HG03439 (cell line): ENCODE data around the gene ZNF346.

ENCODE experiments used
- ATAC-seq: cut with Tn5 transposase; IDR thresholded peaks from one replicate; pipeline ENCODE4 v1.9.1; 2021; ENCODE audit warnings: mild to moderate bottlenecking, moderate library complexity; ENCODE audit not compliant: unreplicated experiment

ZNF346 gene

GRCh38 chr5:177064500-177065277 is 42.2 kb downstream of the ZNF346 start:
- no peak for ATAC-seq

- no peak for ATAC-seq
Measured at GRCh38 chr5:177065491-177065890, 43.0 kb downstream of the ZNF346 start.

- ATAC-seq: no peak
Measured at GRCh38 chr5:177066224-177066623, 43.7 kb downstream of the ZNF346 start.

GRCh38 chr5:177067503-177067902 is 45.0 kb downstream of the ZNF346 start:
- no peak for ATAC-seq

DNA sequence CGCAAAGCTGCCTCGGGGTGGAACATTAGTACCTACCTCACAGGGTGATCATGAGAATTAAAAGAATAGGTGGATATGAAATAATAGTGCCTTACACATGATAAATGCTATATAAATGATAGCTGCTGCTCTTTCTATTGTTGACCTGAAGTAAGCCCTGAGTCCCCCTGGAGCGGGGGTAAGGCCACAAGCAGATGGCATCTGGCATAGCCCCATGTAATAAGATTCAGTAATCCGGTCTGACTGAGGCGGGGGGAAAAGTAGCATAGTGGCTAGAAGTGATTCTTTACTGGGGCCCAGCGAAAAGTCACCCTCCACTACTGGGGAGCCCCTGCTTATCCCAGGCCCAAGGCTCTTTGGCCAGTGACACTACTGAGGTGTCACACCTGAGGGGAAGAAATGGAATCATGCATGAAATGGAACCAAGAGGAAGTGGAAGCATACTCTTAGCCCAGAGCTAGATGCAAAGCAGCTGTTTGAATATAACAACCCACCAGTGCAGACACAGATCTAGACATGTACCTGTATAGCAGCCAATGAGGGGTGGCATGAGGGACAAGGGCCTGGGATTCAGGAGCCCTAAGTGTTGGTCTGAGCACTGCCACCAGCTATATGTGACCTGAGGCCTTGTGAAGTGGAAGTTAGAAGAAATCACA is 48.2 kb downstream of the ZNF346 start:
- no peak for ATAC-seq

DNA sequence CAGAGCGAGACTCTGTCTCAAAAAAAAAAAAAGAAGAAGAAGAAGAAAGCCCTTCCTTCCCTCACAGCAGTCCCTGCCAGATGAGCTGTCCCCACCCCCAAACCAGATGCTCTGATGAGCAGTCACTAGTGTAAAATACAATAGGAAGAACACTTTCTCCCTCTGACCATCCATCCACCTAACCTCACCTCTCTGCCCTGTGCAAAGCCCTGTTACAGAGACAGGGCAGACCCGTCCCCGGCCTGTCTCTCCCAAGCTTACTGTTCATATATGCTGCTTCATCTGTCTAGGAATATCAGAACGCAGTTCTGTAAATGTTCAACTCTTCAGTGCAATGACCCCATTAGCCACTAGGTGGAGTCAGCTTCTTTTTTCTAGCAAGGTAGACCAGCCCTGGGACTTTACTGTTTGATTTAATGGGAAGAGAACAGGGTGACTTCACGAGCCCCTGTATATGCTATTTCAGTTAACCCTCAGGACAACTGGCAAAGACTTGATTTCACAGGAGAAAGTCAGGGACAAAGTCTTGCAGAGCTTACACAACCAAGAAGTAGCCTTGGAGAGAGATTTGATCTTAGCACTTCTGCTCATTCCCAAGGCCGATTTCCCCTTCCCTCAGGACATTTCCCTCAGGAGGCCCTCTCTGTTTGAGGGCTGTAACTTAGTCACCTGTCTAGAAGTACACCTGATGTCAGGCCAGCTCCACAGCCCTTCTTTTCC is 49.3 kb downstream of the ZNF346 start:
- no peak for ATAC-seq

DNA sequence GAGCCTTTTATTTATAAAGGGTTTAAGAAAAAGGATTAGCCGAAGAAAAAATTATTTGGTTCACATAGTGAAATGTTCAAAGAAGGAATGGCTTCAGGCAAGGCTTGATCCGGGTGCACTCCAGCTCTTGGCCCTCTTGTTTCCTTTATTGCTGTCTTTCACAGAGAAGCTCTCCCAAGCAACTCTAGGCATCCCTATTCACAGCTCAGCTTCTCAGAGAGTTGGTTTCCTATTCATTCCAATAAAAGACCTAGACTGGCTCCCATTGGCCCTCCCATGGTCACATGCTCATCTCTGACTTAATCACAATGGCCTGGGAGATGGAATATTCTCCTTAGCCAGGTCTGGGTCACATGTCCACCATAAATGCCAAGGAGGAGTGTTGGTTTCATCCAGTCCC is 54.8 kb downstream of the ZNF346 start:
- no peak for ATAC-seq

DNA sequence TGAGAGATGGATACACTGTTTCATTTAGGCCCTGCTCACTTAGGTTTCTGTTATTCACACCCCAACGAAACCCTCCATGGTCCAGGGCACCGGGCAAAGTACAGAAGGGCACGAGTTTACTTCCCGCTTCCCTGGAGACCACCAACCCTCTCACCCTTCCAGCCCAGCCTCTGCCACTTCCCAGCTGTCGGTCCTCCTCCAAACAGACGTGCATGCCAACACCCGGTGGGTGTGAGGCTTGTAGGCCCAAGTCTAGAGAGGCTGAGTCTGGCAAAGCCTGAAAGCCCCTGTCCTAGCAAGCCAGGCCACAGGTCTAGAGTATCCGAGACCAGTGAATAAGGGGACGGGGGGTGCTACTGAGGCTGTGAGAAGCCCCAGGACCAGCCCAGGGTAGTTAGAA is 57.1 kb downstream of the ZNF346 start:
- no peak for ATAC-seq

DNA sequence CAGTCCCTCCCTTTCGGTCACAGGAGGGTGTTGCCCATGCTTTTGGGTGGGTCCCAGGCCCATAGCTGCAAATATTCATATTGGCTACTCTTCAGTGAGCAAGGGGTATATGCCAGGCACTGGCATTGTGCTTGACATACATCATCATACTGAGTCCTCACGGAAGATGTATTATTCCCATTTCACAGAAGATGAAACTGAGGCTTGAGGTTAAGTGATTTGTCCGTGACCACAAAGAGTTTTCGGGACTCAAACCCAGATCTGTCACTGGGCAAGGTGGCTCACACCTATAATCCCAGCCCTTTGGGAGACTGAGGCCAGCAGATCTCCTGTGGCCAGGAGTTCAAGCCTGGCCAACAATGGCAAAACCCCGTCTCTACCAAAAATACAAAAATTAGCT is 57.8 kb downstream of the ZNF346 start:
- ATAC-seq: no peak

GRCh38 chr5:177081859-177082258 is 59.4 kb downstream of the ZNF346 start:
- no peak for ATAC-seq

- ATAC-seq: no peak
Measured at GRCh38 chr5:177083357-177083756, 60.9 kb downstream of the ZNF346 start.

DNA sequence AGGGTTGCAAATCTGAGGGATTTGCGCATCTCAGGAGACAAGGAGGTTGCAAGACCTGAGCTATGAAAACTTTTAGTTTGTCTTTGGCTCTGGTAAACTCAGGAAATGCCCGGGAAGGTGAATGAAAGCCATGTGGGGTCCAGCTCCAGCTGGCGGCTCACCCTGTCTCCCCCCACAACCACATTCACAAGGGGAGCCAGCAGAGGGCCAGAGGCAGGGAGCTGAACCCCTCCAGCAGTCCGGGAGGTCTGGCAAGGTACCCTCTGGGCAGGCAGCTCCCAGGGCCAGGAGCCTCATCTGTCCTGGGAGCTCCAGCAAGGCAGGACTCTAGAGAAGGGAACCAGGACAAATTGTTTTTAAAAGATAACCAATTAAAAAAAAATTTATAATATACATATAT is 61.7 kb downstream of the ZNF346 start:
- no peak for ATAC-seq

DNA sequence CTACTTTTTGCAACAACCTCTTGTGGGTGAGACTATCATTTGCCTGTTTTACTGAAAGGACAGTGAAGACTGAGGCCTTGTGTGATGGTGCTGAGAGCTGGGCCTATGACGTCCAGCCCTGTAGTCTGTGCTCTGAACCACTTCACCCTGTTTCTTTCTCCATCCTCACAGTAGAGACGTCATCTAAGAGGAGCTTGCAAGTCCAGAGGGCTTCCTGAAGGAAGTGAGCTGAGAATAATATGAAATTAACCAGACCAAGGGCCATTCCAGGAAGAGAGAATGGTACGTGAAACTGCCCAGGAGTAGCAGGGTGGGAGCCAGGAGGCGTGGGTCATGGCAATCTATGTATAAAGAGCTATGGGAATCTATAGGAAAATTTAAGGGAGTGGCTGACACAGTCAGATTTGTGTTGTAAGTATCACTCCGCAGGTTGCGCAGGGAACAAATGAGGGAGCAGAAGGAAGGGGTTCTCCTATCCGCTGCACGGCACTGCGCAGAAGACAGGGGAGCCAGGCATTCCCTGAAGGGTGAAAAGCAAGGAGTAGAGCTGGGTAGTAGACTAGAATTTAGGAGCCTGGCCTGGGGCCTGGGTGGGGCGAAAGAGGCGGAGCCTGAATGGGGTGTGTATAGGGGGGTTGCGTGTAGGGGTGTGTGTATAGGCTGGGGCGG is 63.6 kb downstream of the ZNF346 start:
- ATAC-seq: no peak

DNA sequence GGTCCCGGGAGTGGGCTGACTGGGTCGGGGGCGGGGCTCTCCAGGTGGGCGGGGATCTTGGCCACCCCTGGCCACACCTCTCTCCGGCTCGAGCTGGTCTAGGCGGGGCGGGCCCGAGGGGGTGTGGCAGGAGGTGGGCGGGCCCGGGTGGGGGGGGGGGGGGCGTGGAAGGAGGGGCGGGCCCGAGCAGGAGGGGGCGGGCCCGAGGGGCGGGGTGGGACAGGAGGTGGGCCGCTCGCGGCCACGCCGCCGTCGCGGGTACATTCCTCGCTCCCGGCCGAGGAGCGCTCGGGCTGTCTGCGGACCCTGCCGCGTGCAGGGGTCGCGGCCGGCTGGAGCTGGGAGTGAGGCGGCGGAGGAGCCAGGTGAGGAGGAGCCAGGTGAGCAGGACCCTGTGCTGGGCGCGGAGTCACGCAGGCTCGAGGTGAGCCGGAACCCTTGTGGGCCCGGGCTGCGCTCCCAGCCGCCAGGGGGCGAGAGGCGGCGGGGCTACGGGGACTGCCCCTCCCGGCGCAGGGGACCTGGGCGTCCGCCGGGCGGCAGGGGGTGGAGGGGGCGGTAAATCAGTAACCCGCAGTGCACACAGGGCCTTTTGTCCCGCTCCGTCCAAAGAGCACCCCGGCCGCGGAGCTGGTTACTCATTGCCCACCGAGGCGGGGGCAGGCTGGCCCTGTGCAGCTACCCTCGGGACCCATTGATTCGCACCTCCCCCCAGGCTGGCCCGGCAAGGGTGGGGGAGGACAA is 64.3 kb downstream of the ZNF346 start, which contains the start of gene FGFR4:
FGFR4 (plus strand) TSS at position 262 of the 744 bp plus-strand sequence. CDS start 2,688 bp downstream, outside the sequence.
- ATAC-seq: peak; percentile 48

GRCh38 chr5:177087398-177088005 is 65.0 kb downstream of the ZNF346 start:
- no peak for ATAC-seq

DNA sequence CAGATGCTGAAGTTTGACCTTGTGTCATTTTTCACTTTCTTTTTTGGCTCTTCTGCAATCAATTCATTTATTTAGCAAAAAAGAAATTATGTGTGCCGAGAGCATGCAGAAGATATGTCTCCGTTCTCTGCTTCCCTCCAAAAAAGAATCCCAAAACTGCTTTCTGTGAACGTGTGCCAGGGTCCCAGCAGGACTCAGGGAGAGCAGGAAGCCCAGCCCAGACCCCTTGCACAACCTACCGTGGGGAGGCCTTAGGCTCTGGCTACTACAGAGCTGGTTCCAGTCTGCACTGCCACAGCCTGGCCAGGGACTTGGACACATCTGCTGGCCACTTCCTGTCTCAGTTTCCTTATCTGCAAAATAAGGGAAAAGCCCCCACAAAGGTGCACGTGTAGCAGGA is 66.6 kb downstream of the ZNF346 start:
- no peak for ATAC-seq

- no peak for ATAC-seq
Measured at GRCh38 chr5:177089825-177090641, 67.5 kb downstream of the ZNF346 start.

DNA sequence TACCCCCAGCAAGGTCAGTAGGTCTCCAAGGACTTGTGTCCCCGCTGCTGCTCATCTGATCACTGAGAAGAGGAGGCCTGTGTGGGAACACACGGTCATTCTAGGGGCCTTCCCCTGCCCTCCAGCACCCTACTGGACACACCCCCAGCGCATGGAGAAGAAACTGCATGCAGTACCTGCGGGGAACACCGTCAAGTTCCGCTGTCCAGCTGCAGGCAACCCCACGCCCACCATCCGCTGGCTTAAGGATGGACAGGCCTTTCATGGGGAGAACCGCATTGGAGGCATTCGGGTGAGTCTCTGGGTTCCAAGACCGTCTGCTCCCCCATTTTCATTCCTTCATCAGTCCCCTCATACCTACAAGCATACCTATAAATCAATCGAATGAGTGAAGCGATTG is 68.3 kb downstream of the ZNF346 start:
- no peak for ATAC-seq

GRCh38 chr5:177091232-177091631 is 68.7 kb downstream of the ZNF346 start:
- ATAC-seq: no peak
